K562 (cell line): Measurements from ENCODE around the gene GLYATL3. TPM values are rescaled to one million over a fixed set of nuclear protein-coding genes. Genes with fewer than 3 reads are reported as not detected.
A peak's percentile ranks its signal among the peaks of the same experiment; 100 is the strongest.

ENCODE experiments used
- ATAC-seq: fragments of 200-7000 bp; cut with Tn5 transposase; 3 replicates; pipeline ENCODE4 v1.9.1; 2020; ENCODE audit warnings: moderate library complexity
- BruUV-seq: library from RNA; stranded (reverse); fragments of 400-500 nt; replicated peaks from 2 replicates; lab custom pipeline; 2021; lab: Mats Ljungman, UMichigan
- CTCF ChIA-PET: fragments of 300-600 bp; formaldehyde crosslinking; extraction: SDS; loops from one replicate; lab custom pipeline; 2021; ENCODE audit warnings: low intra/inter-chr PET ratio; lab: Yijun Ruan, JAX
- POLR2A ChIA-PET: fragments of 300-600, 350-650 bp; sonication (Branson Sonifier 250); formaldehyde crosslinking; extraction: SDS; loops from one replicate; lab custom pipeline; 2021; ENCODE audit warnings: antibody characterized with exemption, inconsistent platforms; lab: Yijun Ruan, JAX
- DNase-seq, 4 experiments: peaks; one replicate each; pipeline versions ENCODE4 v3.0.0 to v3.0.0-alpha.2; 2011 to 2018; ENCODE audit warnings: low spot score in 3 of 4, mixed read lengths in 3 of 4; ENCODE audit errors: extremely low read depth in 1 of 4
- FAIRE-seq: peaks from 2 replicates; lab custom pipeline; 2011; peaks lifted over from hg19 to GRCh38; lab: Jason Lieb, UNC
- H2AFZ ChIP-seq: 2 replicates; pipeline ENCODE4 v1.6.0; 2011; ENCODE audit warnings: low read depth, low read length, control low read depth, inconsistent platforms
- H3K27ac ChIP-seq: fragments of 200-600 bp; 3 replicates; pipeline ENCODE4 v1.8.0; 2011; ENCODE audit warnings: low read depth, mild to moderate bottlenecking, control low read depth, inconsistent platforms, low read length, moderate library complexity, mixed read lengths; ENCODE audit errors: extremely low read depth
- H3K27me3 ChIP-seq, 2 experiments: fragments of 300-600 bp in 1 of 2; 2 replicates in 1 of 2; 3 replicates in 1 of 2; pipeline versions ENCODE4 v1.6.0 to v1.8.0; 2011; ENCODE audit warnings: inconsistent platforms in 2 of 2, low read length in 2 of 2, mild to moderate bottlenecking in 1 of 2, mixed read lengths in 1 of 2, moderate library complexity in 1 of 2; ENCODE audit not compliant: control insufficient read depth in 2 of 2, insufficient read depth in 2 of 2
- H3K36me3 ChIP-seq: fragments of 300-600 bp; 3 replicates; pipeline ENCODE4 v1.8.0; 2011; ENCODE audit warnings: mild to moderate bottlenecking, low read length, inconsistent platforms; ENCODE audit not compliant: control insufficient read depth, insufficient read depth
- H3K4me1 ChIP-seq, 2 experiments: fragments of 200-600 bp in 1 of 2; replicated peaks in 1 of 2; 2 replicates in 1 of 2; 3 replicates in 1 of 2; pipeline versions ENCODE4 v1.5.1 to v1.8.0; 2011; ENCODE audit warnings: inconsistent platforms in 2 of 2, low read length in 2 of 2, mild to moderate bottlenecking in 1 of 2, mixed read lengths in 1 of 2, moderate library complexity in 1 of 2; ENCODE audit not compliant: control insufficient read depth in 2 of 2, insufficient read depth in 2 of 2
- H3K4me2 ChIP-seq: 2 replicates; pipeline ENCODE4 v1.6.1; 2011; ENCODE audit warnings: low read length, control low read depth, inconsistent platforms, mixed read lengths; ENCODE audit not compliant: insufficient read depth
- H3K4me3 ChIP-seq: fragments of 200-600 bp; sonication (generic), shearing (Covaris generic); 2 replicates; pipeline ENCODE4 v1.5.1; 2016; ENCODE audit warnings: control low read depth, inconsistent platforms
- H3K79me2 ChIP-seq: fragments of 200-600 bp; 3 replicates; pipeline ENCODE4 v1.8.0; 2011; ENCODE audit warnings: low read length, inconsistent platforms; ENCODE audit not compliant: control insufficient read depth, insufficient read depth
- H3K9ac ChIP-seq, 2 experiments: 2 replicates each; pipeline versions ENCODE4 v1.6.0 to v1.6.1; 2011; ENCODE audit warnings: low read depth in 2 of 2, low read length in 2 of 2, control low read depth in 1 of 2, inconsistent platforms in 1 of 2, mild to moderate bottlenecking in 1 of 2, mixed read lengths in 1 of 2; ENCODE audit not compliant: insufficient read depth in 1 of 2
- H3K9me1 ChIP-seq: one replicate; pipeline ENCODE4 v1.6.0; 2011; ENCODE audit warnings: inconsistent platforms, mild to moderate bottlenecking, low read length, moderate library complexity; ENCODE audit not compliant: control insufficient read depth, insufficient read depth
- H3K9me3 ChIP-seq: replicated peaks from 2 replicates; pipeline ENCODE4 v1.5.1; 2011; ENCODE audit warnings: low read depth, low read length, inconsistent platforms; ENCODE audit not compliant: control insufficient read depth, insufficient read depth
- H4K20me1 ChIP-seq: replicated peaks from 2 replicates; pipeline ENCODE4 v1.6.1; 2011; ENCODE audit warnings: low read length, inconsistent platforms, mixed read lengths; ENCODE audit not compliant: control insufficient read depth, insufficient read depth
- HDAC3 ChIP-seq: fragments of 450-650 bp; IDR thresholded peaks from 2 replicates; pipeline ENCODE4 v1.6.1; 2018; ENCODE audit warnings: borderline replicate concordance, mild to moderate bottlenecking, moderate library complexity; ENCODE audit not compliant: partially characterized antibody
- HMG20B ChIP-seq: fragments of 250-450 bp; sonication (Bioruptor Pico); IDR thresholded peaks from 2 replicates; pipeline ENCODE4 v1.5.0; 2021; ENCODE audit warnings: mild to moderate bottlenecking
- NFE2 ChIP-seq: IDR thresholded peaks from 2 replicates; pipeline ENCODE4 v1.6.1; 2014; ENCODE audit warnings: antibody characterized with exemption, low read depth
- SRSF1 ChIP-seq: fragments of 200-400 bp; formaldehyde crosslinking; IDR thresholded peaks from 2 replicates; pipeline ENCODE4 v1.6.1; 2017; ENCODE audit warnings: mild to moderate bottlenecking, low read depth, low read length, moderate library complexity
- ZBTB33 ChIP-seq: sonication (generic); formaldehyde crosslinking; IDR thresholded peaks from 2 replicates; pipeline ENCODE4 v1.8.1; 2023; ENCODE audit warnings: mild to moderate bottlenecking, missing genetic modification reagents
- ZBTB8A ChIP-seq: fragments of 450-650 bp; IDR thresholded peaks from 2 replicates; pipeline ENCODE4 v1.6.1; 2018; ENCODE audit warnings: mild to moderate bottlenecking, moderate library complexity; ENCODE audit not compliant: partially characterized antibody
- WGBS: fragments of 100-300 bp; shearing (Covaris generic); methylation state at CpG from one replicate; pipeline ENCODE4 v1.1.6; 2016; ENCODE audit warnings: low coverage, mixed read lengths; ENCODE audit not compliant: insufficient coverage; ENCODE audit errors: missing lambda C conversion rate; 5-methylcytosine and 5-hydroxymethylcytosine counted together
- in situ Hi-C: fragments of 300-500 bp; cut with MboI; formaldehyde crosslinking; loops from 4 replicates; pipeline ENCODE4 v1.15.0; 2018; ENCODE audit warnings: inconsistent platforms, mixed read lengths
- intact Hi-C: fragments of 100-400 bp; cut with micrococcal nuclease; formaldehyde crosslinking; loops from 2 replicates; pipeline ENCODE4 v1.14.2; 2022
- polyA plus RNA-seq, 8 experiments: library from polyadenylated mRNA; depleted of rRNA in 4 of 8; stranded (reverse) in 5 of 8; unstranded in 3 of 8; fragments of >200 nt; fragmentation: Nextera tagmentation in 2 of 8; fragmentation: Illumina TruSeq in 1 of 8; extraction: Ambion mirVana in 2 of 8; extraction: Trizol in 1 of 8; gene quantifications; 2 replicates each; pipeline versions ENCODE4 v1.2.1 to v1.2.3, GENCODE V29; 2011 to 2014; ENCODE audit warnings: inconsistent platforms in 1 of 8, missing spikeins in 1 of 8
- total RNA-seq, 7 experiments: library from RNA; depleted of rRNA in 6 of 7; stranded (reverse); fragments of >200 nt in 6 of 7; fragmentation: Illumina TruSeq in 2 of 7; extraction: Trizol in 2 of 7; gene quantifications; 2 replicates each; pipeline versions ENCODE4 v1.2.1 to v1.2.3, GENCODE V29; 2011 to 2021; ENCODE audit warnings: low replicate concordance in 1 of 7

The GLYATL3 gene
- total and polyA plus RNA-seq, 9 of the 15 experiments (the other 6 are each of a cell fraction or from before 2014, with no cell fraction given): not detected

- Histone ChIP-seq H3K27ac (no peak within 1 kb of the TSS), H3K9ac (no peak within 1 kb of the TSS), H3K79me2 (no peaks in the 10 kb centered on the region), H3K9me1 (no peaks in the 10 kb centered on the region), H3K4me3 (no peak within 1 kb of the TSS), H3K27me3 (no peaks in the 10 kb centered on the region), H3K4me1 (0 out of 5 replicates have a peak, but pooled peaks cover 0 to 8% of the 10 kb centered on the region in 2 experiments), H3K4me2 (no peak within 1 kb of the TSS), H4K20me1 (no peaks in the 10 kb centered on the region), H3K9me3 (no peaks in the 10 kb centered on the region), H2AFZ (0 out of 2 replicates have a peak within 1 kb of the TSS, but pooled peaks have one; percentile 4), H3K36me3 (no peaks in the 10 kb centered on the region)
- CTCF ChIA-PET: no interaction called here
- BruUV-seq: no TSS peak
- TF ChIP-seq ZBTB33 (CRISPR knock-in tag) (peak; percentile 84), HMG20B (no peak), ZBTB8A (no peak), SRSF1 (no peak), HDAC3 (no peak), NFE2 (no peak)
- DNase-seq (no peak), FAIRE-seq (no peak), ATAC-seq (no peak)
- WGBS: 79% methylated on average over 27 of the region's 42 CpGs
- intact Hi-C loops: no loop called here
- POLR2A ChIA-PET: interaction anchor here (0.6 kb wide), 1 partner anchor 585 kb away, joined by 3 read pairs; no protein-coding TSS in a partner anchor
- in situ Hi-C loops: no loop called here
Observed at GRCh38 chr6:49550492-49551077, 50.9 kb downstream of the GLYATL3 start, which contains the start of gene C6orf141. Gene C6orf141 (plus strand): TSS chr6:49550668. CDS start chr6:49550793, 125 bp downstream.
